Esophagus squamous epithelium (tissue), 5 donors: ENCODE measurements around the gene GPATCH4. TPM values are rescaled to one million over a fixed set of nuclear protein-coding genes. Genes with fewer than 3 reads are reported as not detected.

ENCODE experiments used
- DNase-seq: peaks from one replicate; lab custom pipeline; 2025; lab: John Stamatoyannopoulos, UW
- H3K27ac ChIP-seq, 4 donors: fragments of 200-600 bp; sonication (generic); one replicate each; pipeline ENCODE4 v1.5.1; 2016 to 2019; ENCODE audit warnings: mild to moderate bottlenecking in 1 of 4
- H3K27me3 ChIP-seq, 4 donors: fragments of 200-600 bp; sonication (generic); 1 replicate in 3 of 4; 2 replicates in 1 of 4; pipeline versions ENCODE4 v1.5.1 to v1.6.0; 2017 to 2021; ENCODE audit warnings: antibody characterized with exemption in 1 of 4
- H3K36me3 ChIP-seq, 3 donors: fragments of 200-600 bp; sonication (generic); one replicate each; pipeline ENCODE4 v1.5.1; 2016 to 2019
- H3K4me1 ChIP-seq, 3 donors: fragments of 200-600 bp; sonication (generic); one replicate each; pipeline ENCODE4 v1.5.1; 2017 to 2019
- H3K4me3 ChIP-seq, 4 donors: fragments of 200-600 bp; sonication (generic); 1 replicate in 3 of 4; 2 replicates in 1 of 4; pipeline ENCODE4 v1.5.1; 2016 to 2019; ENCODE audit warnings: mild to moderate bottlenecking in 2 of 4, moderate library complexity in 1 of 4
- H3K9me3 ChIP-seq, 3 donors: fragments of 200-600 bp; sonication (generic); one replicate each; pipeline ENCODE4 v1.5.1; 2016 to 2019
- CTCF ChIP-seq, 6 experiments: fragments of 450-650 bp in 4 of 6; fragments of 200-600 bp in 2 of 6; sonication (generic) in 2 of 6; IDR thresholded peaks; one replicate each; pipeline ENCODE4 v1.5.1; 2016 to 2019; ENCODE audit warnings: antibody characterized with exemption in 6 of 6, mild to moderate bottlenecking in 4 of 6, moderate library complexity in 4 of 6
- POLR2A ChIP-seq, 4 donors: fragments of 450-650 bp; IDR thresholded peaks; one replicate each; pipeline ENCODE4 v1.6.1; 2017; ENCODE audit warnings: antibody characterized with exemption in 4 of 4, mild to moderate bottlenecking in 4 of 4, moderate library complexity in 3 of 4
- WGBS, 2 donors: methylation state at CpG; one replicate each; pipeline ENCODE4 v1.1.5; 2018; 5-methylcytosine and 5-hydroxymethylcytosine counted together
- intact Hi-C: fragments of 100-400 bp; cut with DNase I; formaldehyde crosslinking; loops from one replicate; pipeline ENCODE4 v1.15.0; 2022
- total RNA-seq, 4 donors: library from RNA; depleted of rRNA; stranded (reverse); fragments of >200 nt; gene quantifications; one replicate each; pipeline ENCODE4 v1.1.0, GENCODE V29; 2016
- donor health status: DM: yes; HTN: yes; CAD: no.

The GPATCH4 gene
- total RNA-seq, 4 donors from 2014 or later: 14.0 to 41.8 (median 25.0) TPM

DNA sequence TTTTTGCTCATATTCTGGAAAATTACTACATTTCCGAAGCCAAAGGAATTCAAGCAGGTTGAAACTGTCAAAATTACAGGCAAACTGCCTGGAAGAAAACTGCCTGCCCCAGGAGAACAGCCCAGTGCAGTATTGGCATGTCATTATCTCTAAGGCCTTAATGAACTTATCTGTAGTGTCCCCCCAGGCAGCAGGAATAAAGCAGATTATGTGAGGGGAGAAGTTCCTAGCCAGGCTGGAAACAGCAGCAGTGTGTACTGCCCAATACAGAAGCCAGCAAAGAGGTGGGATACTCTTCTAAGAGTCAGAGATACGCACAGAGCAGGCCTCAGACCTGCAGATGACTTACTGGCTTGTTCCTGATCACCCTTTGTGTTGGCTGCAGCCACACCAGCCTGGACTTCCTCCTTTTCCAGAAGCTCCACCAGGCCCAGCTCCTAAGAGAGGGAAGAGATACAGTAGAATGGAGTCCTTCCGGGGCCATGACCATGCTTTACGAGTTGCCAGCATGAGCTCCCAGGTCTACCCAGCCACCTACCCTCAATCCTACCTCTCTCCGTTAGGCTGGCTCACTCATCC, 40.6 kb downstream of the GPATCH4 start:
- Histone ChIP-seq H3K27ac (no peak overlapping the region), H3K4me1 (peaks cover 0 to 8% (median 0%) of the 10 kb centered on the region in 3 donors), H3K9me3 (no peaks in the 10 kb centered on the region), H3K27me3 (no peaks in the 10 kb centered on the region), H3K36me3 (no peaks in the 10 kb centered on the region), H3K4me3 (no peak overlapping the region)
- intact Hi-C loops: no loop called here
- DNase-seq: no peak
- TF ChIP-seq CTCF (IDR thresholded peaks at IDR 0.05): no peak
- no peak for TF ChIP-seq POLR2A (IDR thresholded peaks at IDR 0.05)
- 74 to 75% methylated on average over 4 to 5 of the region's 5 CpGs for WGBS, 2 donors

DNA sequence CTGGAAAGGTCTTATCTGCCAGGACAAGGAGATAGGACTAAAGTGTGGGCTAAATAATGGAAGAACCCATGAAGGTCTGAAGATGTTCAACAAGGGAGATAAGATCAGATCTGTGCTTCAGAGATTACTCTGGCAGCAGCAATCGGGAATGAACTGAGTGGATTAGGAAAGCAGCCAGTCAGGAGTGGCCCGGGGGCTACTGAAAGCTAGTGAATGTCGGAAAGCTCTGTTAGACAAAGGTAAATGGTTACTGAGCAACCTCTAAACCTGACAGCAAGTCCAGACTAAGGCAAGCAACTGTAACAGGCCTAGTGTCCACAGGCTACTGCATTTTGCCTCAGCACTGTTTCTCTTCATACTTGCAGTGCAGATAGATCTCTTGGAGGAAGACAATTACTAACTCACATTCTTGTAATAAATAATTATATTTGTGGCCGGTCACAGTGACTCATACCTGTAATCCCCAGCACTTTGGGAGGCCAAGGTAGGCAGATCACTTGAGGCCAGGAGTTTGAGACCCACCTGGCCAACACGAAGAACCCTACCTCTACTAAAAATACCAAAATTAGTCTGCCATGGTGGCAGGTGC, 41.4 kb downstream of the GPATCH4 start:
- no peak for DNase-seq
- Histone ChIP-seq H3K36me3 (no peaks in the 10 kb centered on the region), H3K27me3 (no peaks in the 10 kb centered on the region), H3K4me1 (peaks cover 0 to 8% (median 0%) of the 10 kb centered on the region in 3 donors), H3K27ac (no peak overlapping the region), H3K9me3 (no peaks in the 10 kb centered on the region), H3K4me3 (no peak overlapping the region)
- TF ChIP-seq POLR2A (IDR thresholded peaks at IDR 0.05): no peak
- TF ChIP-seq CTCF (IDR thresholded peaks at IDR 0.05): no peak
- intact Hi-C loops: no loop called here
- 37 to 59% methylated on average over 5 of the region's 5 CpGs for whole genome bisulfite sequencing, 2 donors

DNA sequence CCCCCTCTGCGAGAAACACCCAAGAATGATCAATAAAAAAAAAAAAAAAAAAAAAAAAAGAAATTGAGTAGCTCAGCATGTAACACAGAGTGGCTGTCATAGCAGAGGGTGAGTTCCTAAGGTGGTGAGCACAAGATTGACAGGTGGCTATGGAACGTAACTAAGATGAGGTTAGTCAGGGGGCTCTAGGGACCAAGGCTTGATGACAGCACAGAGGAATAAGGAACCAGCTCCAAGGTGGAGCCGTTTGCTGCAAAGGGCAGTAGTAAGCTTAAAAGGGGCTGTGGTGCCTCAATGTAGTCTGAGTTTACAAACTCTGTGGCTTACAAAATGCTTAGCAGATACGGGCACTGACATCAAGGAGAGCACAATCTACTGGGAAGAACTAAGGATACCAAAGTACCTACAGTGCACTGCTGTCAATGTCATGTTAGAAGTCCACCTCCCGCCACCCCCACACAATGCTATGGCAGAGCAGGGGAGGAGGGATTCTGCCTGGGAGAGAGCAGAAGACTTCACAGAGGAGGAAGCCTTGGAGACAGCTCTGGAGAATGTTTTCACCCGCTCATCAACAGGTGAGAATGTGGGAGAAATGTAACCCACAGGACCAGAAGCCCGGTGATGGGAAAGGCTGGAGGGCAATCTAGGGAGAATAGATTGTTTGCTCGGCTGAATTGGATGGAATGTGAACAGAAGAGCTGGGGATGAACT, 42.0 kb downstream of the GPATCH4 start:
- intact Hi-C loops: no loop called here
- H3K9me3 ChIP-seq: no peaks in the 10 kb centered on the region
- H3K4me3 ChIP-seq: no peak overlapping the region
- no peak overlapping the region for H3K27ac ChIP-seq
- no peaks in the 10 kb centered on the region for H3K36me3 ChIP-seq
- TF ChIP-seq CTCF (IDR thresholded peaks at IDR 0.05) (no peak), POLR2A (IDR thresholded peaks at IDR 0.05) (no peak)
- peaks cover 0 to 8% (median 0%) of the 10 kb centered on the region in 3 donors for H3K4me1 ChIP-seq
- H3K27me3 ChIP-seq: no peaks in the 10 kb centered on the region
- DNase-seq: no peak
- 66% methylated on average over 7 of the region's 8 CpGs for WGBS, 2 donors

- Histone ChIP-seq H3K27me3 (no peaks in the 10 kb centered on the region), H3K36me3 (no peaks in the 10 kb centered on the region), H3K9me3 (no peaks in the 10 kb centered on the region), H3K27ac (no peak overlapping the region), H3K4me3 (no peak overlapping the region), H3K4me1 (peaks cover 0 to 8% (median 0%) of the 10 kb centered on the region in 3 donors)
- intact Hi-C loops: no loop called here
- no peak for DNase-seq
- 67 to 81% methylated on average over 6 of the region's 9 CpGs for WGBS, 2 donors
- TF ChIP-seq CTCF (IDR thresholded peaks at IDR 0.05) (no peak), POLR2A (IDR thresholded peaks at IDR 0.05) (no peak)
Measured at GRCh38 chr1:156556354-156556753, 44.9 kb downstream of the GPATCH4 start.

GRCh38 chr1:156555715-156556114, 45.6 kb downstream of the GPATCH4 start:
- Histone ChIP-seq H3K4me3 (no peak overlapping the region), H3K9me3 (no peaks in the 10 kb centered on the region), H3K27me3 (no peaks in the 10 kb centered on the region), H3K27ac (no peak overlapping the region), H3K4me1 (peaks cover 0 to 7% (median 0%) of the 10 kb centered on the region in 3 donors), H3K36me3 (no peaks in the 10 kb centered on the region)
- WGBS, 2 donors: 33 to 44% methylated on average over 1 to 2 of the region's 2 CpGs
- TF ChIP-seq POLR2A (IDR thresholded peaks at IDR 0.05) (no peak), CTCF (IDR thresholded peaks at IDR 0.05) (no peak)
- intact Hi-C loops: no loop called here
- DNase-seq: no peak
